ENCODE measurements around the gene HIBCH. TPM values are rescaled to one million over a fixed set of nuclear protein-coding genes. Genes with fewer than 3 reads are reported as not detected.
"Not testable (repeated sequence)": the region's sequence is repeated elsewhere in the genome, so short reads cannot be mapped to it uniquely, and the experiment has no call there.

Gene HIBCH
- polyA plus RNA-seq (ENCODE audit: insufficient read length), result 28.4 TPM

GRCh38 chr2:190319555-190320498 is at the start of gene HIBCH:
Gene HIBCH, minus strand, starts transcription at chr2:190319826. Its CDS starts 76 bp downstream, at chr2:190319750.
- peak; percentile 99 for DNase-seq

- DNase-seq, result no peak
Observed at GRCh38 chr2:190367091-190367490, 47.5 kb upstream of the HIBCH start.

GRCh38 chr2:190366248-190366753 is 46.7 kb upstream of the HIBCH start:
- no peak for DNase-seq

- no peak for DNase-seq
Observed at GRCh38 chr2:190365499-190366204, 46.0 kb upstream of the HIBCH start.

- DNase-seq, result no peak
Observed at GRCh38 chr2:190362894-190363293, 43.3 kb upstream of the HIBCH start.

GRCh38 chr2:190361572-190361971 is 41.9 kb upstream of the HIBCH start:
- DNase-seq, result no peak

GRCh38 chr2:190360965-190361364 is 41.3 kb upstream of the HIBCH start:
- DNase-seq, result no peak

- DNase-seq, result no peak
Observed at GRCh38 chr2:190360561-190360960, 40.9 kb upstream of the HIBCH start.

GRCh38 chr2:190358655-190359448 is 39.2 kb upstream of the HIBCH start:
- DNase-seq, result not testable (repeated sequence)

- DNase-seq, result no peak
Observed at GRCh38 chr2:190357600-190357999, 38.0 kb upstream of the HIBCH start.

- no peak for DNase-seq
Observed at GRCh38 chr2:190355968-190356644, 36.5 kb upstream of the HIBCH start.

- DNase-seq, result no peak
Observed at GRCh38 chr2:190354003-190354690, 34.5 kb upstream of the HIBCH start.

GRCh38 chr2:190353537-190353899 is 33.9 kb upstream of the HIBCH start:
- DNase-seq, result no peak

GRCh38 chr2:190352668-190353536 is 33.3 kb upstream of the HIBCH start:
- DNase-seq, result no peak

- no peak for DNase-seq
Observed at GRCh38 chr2:190351955-190352354, 32.3 kb upstream of the HIBCH start.

GRCh38 chr2:190350371-190350770 is 30.7 kb upstream of the HIBCH start:
- no peak for DNase-seq

- no peak for DNase-seq
Observed at GRCh38 chr2:190344276-190344827, 24.7 kb upstream of the HIBCH start.

GRCh38 chr2:190343536-190344275 is 24.1 kb upstream of the HIBCH start, which contains the start of gene INPP1:
Gene INPP1, plus strand, starts transcription at chr2:190343589. Its CDS starts 16,514 bp downstream, at chr2:190360103.
- peak; percentile 78 for DNase-seq

- no peak for DNase-seq
Observed at GRCh38 chr2:190343089-190343535, 23.5 kb upstream of the HIBCH start.
